Right lobe of liver (tissue), 6 donors: ENCODE measurements around the gene LMTK2. TPM values are rescaled to one million over a fixed set of nuclear protein-coding genes. Genes with fewer than 3 reads are reported as not detected.

Experiments used
- ATAC-seq, 4 donors: fragments of 200-7000 bp; cut with Tn5 transposase; one replicate each; pipeline ENCODE4 v1.9.1; 2020; ENCODE audit warnings: mild to moderate bottlenecking in 4 of 4, moderate library complexity in 4 of 4
- DNase-seq, 3 donors: peaks; one replicate each; pipeline ENCODE4 v3.0.0-alpha.2; 2020
- H3K27ac ChIP-seq, 3 donors: fragments of 200-600 bp; one replicate each; pipeline ENCODE4 v1.8.0; 2022
- H3K27me3 ChIP-seq, 2 donors: fragments of 200-600 bp; one replicate each; pipeline ENCODE4 v1.8.0; 2022
- H3K36me3 ChIP-seq, 4 donors: fragments of 200-600 bp; sonication (generic) in 1 of 4; one replicate each; pipeline versions ENCODE4 v1.5.1 to v1.8.0; 2017 to 2022; ENCODE audit warnings: control low read depth in 1 of 4
- H3K4me1 ChIP-seq, 4 donors: fragments of 200-600 bp; sonication (generic) in 1 of 4; one replicate each; pipeline versions ENCODE4 v1.5.1 to v1.8.0; 2017 to 2022; ENCODE audit warnings: control low read depth in 1 of 4
- H3K4me3 ChIP-seq, 3 donors: fragments of 200-600 bp; one replicate each; pipeline ENCODE4 v1.8.0; 2022
- H3K9me3 ChIP-seq, 4 donors: fragments of 200-600 bp; sonication (generic) in 1 of 4; one replicate each; pipeline versions ENCODE4 v1.5.1 to v1.8.0; 2017 to 2022; ENCODE audit warnings: control low read depth in 1 of 4
- CTCF ChIP-seq, 4 donors: fragments of 200-600 bp in 3 of 4; fragments of 450-650 bp in 1 of 4; IDR thresholded peaks; one replicate each; pipeline versions ENCODE4 v1.5.1 to v1.8.0; 2016 to 2022; ENCODE audit warnings: antibody characterized with exemption in 4 of 4, mild to moderate bottlenecking in 2 of 4
- POLR2A ChIP-seq: fragments of 450-650 bp; IDR thresholded peaks from one replicate; pipeline ENCODE4 v1.6.1; 2017; ENCODE audit warnings: antibody characterized with exemption, mild to moderate bottlenecking
- WGBS: methylation state at CpG from one replicate; pipeline ENCODE4 v1.1.6; 2018; ENCODE audit warnings: low coverage, low lambda C conversion rate; ENCODE audit not compliant: insufficient coverage; ENCODE audit errors: missing lambda C conversion rate; 5-methylcytosine and 5-hydroxymethylcytosine counted together
- intact Hi-C, 2 donors: fragments of 100-400 bp; cut with DNase I; formaldehyde crosslinking; loops; one replicate each; pipeline versions ENCODE4 v1.11.2 to v1.14.1; 2022
- total RNA-seq, 6 experiments: library from RNA; depleted of rRNA in 2 of 6; stranded (reverse); fragments of >200 nt in 2 of 6; fragmentation: NEBNext Ultra II Directional in 3 of 6; extraction: Animal tissue kit (Norgen Biotek cat#: 25700) in 3 of 6; gene quantifications; one replicate each; pipeline versions ENCODE4 v1.1.0 to v1.2.4, GENCODE V29; 2016 to 2023
- donor health status: DM: no; HTN: yes; CAD: no.
- donor health status: DM: no; HTN: no; CAD: no.
- donor health status: DM: no; HTN: no; CAD: no.
- donor health status: DM: no; HTN: yes; CAD: no.
- donor health status: DM: no; HTN: yes; CAD: no.

Gene LMTK2
- total RNA-seq, 6 experiments from 2014 or later = 9.4 to 16.7 (median 13.9) TPM

GRCh38 chr7:98135984-98136383 is 29.3 kb downstream of the LMTK2 start:
- Histone ChIP-seq H3K27me3 (no peaks in the 10 kb centered on the region), H3K4me3 (no peak overlapping the region), H3K9me3 (no peaks in the 10 kb centered on the region), H3K4me1 (peaks cover 0 to 63% (median 23%) of the 10 kb centered on the region in 4 donors), H3K36me3 (peaks cover 0 to 3% (median 0%) of the 10 kb centered on the region in 4 donors), H3K27ac (peak overlapping the region in 1 of 3 donors; percentile 88)
- peak in 1 of 4 donors; percentile 28 for ATAC-seq
- TF ChIP-seq POLR2A (no peak), CTCF (IDR thresholded peaks at IDR 0.05) (no peak)
- DNase-seq = no peak
- 45% methylated on average over 5 of the region's 5 CpGs for WGBS
- intact Hi-C loops = no loop called here

GRCh38 chr7:98136423-98136822 is 29.8 kb downstream of the LMTK2 start:
- no peaks in the 10 kb centered on the region for H3K27me3 ChIP-seq
- WGBS = 60% methylated on average over 2 of the region's 5 CpGs
- H3K4me1 ChIP-seq = peaks cover 0 to 59% (median 21%) of the 10 kb centered on the region in 4 donors
- TF ChIP-seq POLR2A = no peak
- no peak for TF ChIP-seq CTCF (IDR thresholded peaks at IDR 0.05)
- no peak overlapping the region for H3K4me3 ChIP-seq
- H3K36me3 ChIP-seq = peaks cover 0 to 7% (median under 1%) of the 10 kb centered on the region in 4 donors
- peak overlapping the region in 1 of 3 donors; percentile 39 for H3K27ac ChIP-seq
- DNase-seq (no peak), ATAC-seq (peak; percentile 13 to 35 (median 22))
- no peaks in the 10 kb centered on the region for H3K9me3 ChIP-seq
- intact Hi-C loops = no loop called here

GRCh38 chr7:98137134-98137825 is 30.6 kb downstream of the LMTK2 start:
- H3K9me3 ChIP-seq = no peaks in the 10 kb centered on the region
- no peak for TF ChIP-seq POLR2A
- no peak for TF ChIP-seq CTCF (IDR thresholded peaks at IDR 0.05)
- WGBS = 70% methylated on average over 4 of the region's 4 CpGs
- no peaks in the 10 kb centered on the region for H3K27me3 ChIP-seq
- no peak overlapping the region for H3K4me3 ChIP-seq
- DNase-seq (no peak), ATAC-seq (peak; percentile 28 to 69 (median 42))
- peaks cover 0 to 54% (median 18%) of the 10 kb centered on the region in 4 donors for H3K4me1 ChIP-seq
- peaks cover 0 to 13% (median 5%) of the 10 kb centered on the region in 4 donors for H3K36me3 ChIP-seq
- H3K27ac ChIP-seq = peak overlapping the region in 1 of 3 donors; percentile 39
- intact Hi-C loops = no loop called here

- H3K9me3 ChIP-seq = no peaks in the 10 kb centered on the region
- H3K4me3 ChIP-seq = no peak overlapping the region
- no peak for TF ChIP-seq CTCF (IDR thresholded peaks at IDR 0.05)
- TF ChIP-seq POLR2A = no peak
- WGBS = 75% methylated on average over 4 of the region's 4 CpGs
- H3K4me1 ChIP-seq = peaks cover 0 to 49% (median 16%) of the 10 kb centered on the region in 4 donors
- peaks cover 0 to 18% (median 7%) of the 10 kb centered on the region in 4 donors for H3K36me3 ChIP-seq
- intact Hi-C loops = no loop called here
- ATAC-seq = peak; percentile 6 to 40 (median 31)
- no peak for DNase-seq
- no peaks in the 10 kb centered on the region for H3K27me3 ChIP-seq
- peak overlapping the region in 1 of 3 donors; percentile 39 for H3K27ac ChIP-seq
Observed at GRCh38 chr7:98137826-98138151, 31.1 kb downstream of the LMTK2 start.
